HepG2 (cell line): ENCODE measurements around the gene HSPA5. TPM values are rescaled to one million over a fixed set of nuclear protein-coding genes. Genes with fewer than 3 reads are reported as not detected.
A peak's percentile ranks its signal among the peaks of the same experiment; 100 is the strongest.

Experiments
- BHLHE40 ChIP-seq: IDR thresholded peaks from 2 replicates; pipeline ENCODE4 v1.6.1; 2011; ENCODE audit warnings: low read length, improper control_type of control experiment
- BORCS8-MEF2B ChIP-seq: sonication (generic); formaldehyde crosslinking; IDR thresholded peaks from 2 replicates; pipeline ENCODE4 v1.8.0; 2022; ENCODE audit warnings: mild to moderate bottlenecking, missing genetic modification reagents
- FOXO1 ChIP-seq: sonication (generic); formaldehyde crosslinking; IDR thresholded peaks from 2 replicates; pipeline ENCODE4 v1.4.0; 2020; ENCODE audit warnings: missing genetic modification reagents
- GABPB1 ChIP-seq: IDR thresholded peaks from 2 replicates; pipeline ENCODE4 v1.6.1; 2016; ENCODE audit warnings: mild to moderate bottlenecking, missing genetic modification reagents, moderate library complexity, missing compliant biosample characterization
- GLI4 ChIP-seq: sonication (generic); formaldehyde crosslinking; IDR thresholded peaks from 2 replicates; pipeline ENCODE4 v1.5.1; 2020; ENCODE audit warnings: missing genetic modification reagents, mild to moderate bottlenecking, moderate library complexity, borderline replicate concordance
- HDAC2 ChIP-seq: sonication (generic); formaldehyde crosslinking; IDR thresholded peaks from 2 replicates; pipeline ENCODE4 v1.4.0; 2020; ENCODE audit warnings: missing genetic modification reagents
- KDM3A ChIP-seq: IDR thresholded peaks from 2 replicates; pipeline ENCODE4 v1.6.1; 2018; ENCODE audit warnings: low read depth, missing compliant biosample characterization
- KLF15 ChIP-seq: sonication (generic); formaldehyde crosslinking; IDR thresholded peaks from 2 replicates; pipeline ENCODE4 v1.8.1; 2023; ENCODE audit warnings: borderline replicate concordance, mild to moderate bottlenecking, inconsistent platforms, missing genetic modification reagents, mixed read lengths
- MTF2 ChIP-seq: sonication (generic); formaldehyde crosslinking; IDR thresholded peaks from 2 replicates; pipeline ENCODE4 v1.5.0; 2020; ENCODE audit warnings: missing genetic modification reagents, borderline replicate concordance
- NRL ChIP-seq: sonication (generic); formaldehyde crosslinking; IDR thresholded peaks from 2 replicates; pipeline ENCODE4 v1.5.0; 2020; ENCODE audit warnings: missing genetic modification reagents, mild to moderate bottlenecking, moderate library complexity, borderline replicate concordance
- RARG ChIP-seq: sonication (generic); formaldehyde crosslinking; IDR thresholded peaks from 2 replicates; pipeline ENCODE4 v1.4.0; 2020; ENCODE audit warnings: low read depth, mild to moderate bottlenecking, missing genetic modification reagents
- SAP130 ChIP-seq: IDR thresholded peaks from 2 replicates; pipeline ENCODE4 v1.6.1; 2016; ENCODE audit warnings: low read depth
- SRSF4 ChIP-seq: fragments of 200-400 bp; formaldehyde crosslinking; IDR thresholded peaks from one replicate; pipeline ENCODE4 v1.6.1; 2018; ENCODE audit warnings: mild to moderate bottlenecking, low read depth, low read length, moderate library complexity; ENCODE audit not compliant: poor library complexity, severe bottlenecking
- ZBTB3 ChIP-seq: sonication (generic); formaldehyde crosslinking; IDR thresholded peaks from 2 replicates; pipeline ENCODE4 v1.4.0; 2020; ENCODE audit warnings: low read depth, mild to moderate bottlenecking, moderate library complexity, missing genetic modification reagents, borderline replicate concordance
- ZFP1 ChIP-seq: IDR thresholded peaks from 2 replicates; pipeline ENCODE4 v1.6.1; 2016
- ZMYM2 ChIP-seq: sonication (generic); formaldehyde crosslinking; IDR thresholded peaks from 2 replicates; pipeline ENCODE4 v1.8.0; 2022; ENCODE audit warnings: mild to moderate bottlenecking, missing genetic modification reagents
- ZNF431 ChIP-seq: sonication (generic); formaldehyde crosslinking; IDR thresholded peaks from 2 replicates; pipeline ENCODE4 v1.9.0; 2022; ENCODE audit warnings: missing genetic modification reagents, low read depth, mild to moderate bottlenecking, borderline replicate concordance
- ZNF75D ChIP-seq: sonication (generic); formaldehyde crosslinking; IDR thresholded peaks from 2 replicates; pipeline ENCODE4 v1.8.1; 2023; ENCODE audit warnings: missing genetic modification reagents, mild to moderate bottlenecking, borderline replicate concordance
- ZNF768 ChIP-seq: sonication (generic); formaldehyde crosslinking; IDR thresholded peaks from 2 replicates; pipeline ENCODE4 v1.4.0; 2020; ENCODE audit warnings: missing genetic modification reagents
- polyA plus RNA-seq, 8 experiments: library from polyadenylated mRNA; depleted of rRNA in 3 of 8; stranded (reverse) in 7 of 8; unstranded in 1 of 8; fragments of >200 nt; fragmentation: Illumina TruSeq in 4 of 8; extraction: Trizol in 4 of 8; gene quantifications; 2 replicates each; pipeline versions ENCODE4 v1.2.1 to v1.2.3, GENCODE V29; 2011 to 2016; ENCODE audit warnings: low read depth in 4 of 8, missing spikeins in 1 of 8, mixed read lengths in 1 of 8; ENCODE audit not compliant: insufficient read depth in 1 of 8
- total RNA-seq, 5 experiments: library from RNA; depleted of rRNA; stranded (reverse); fragments of >200 nt; fragmentation: Illumina TruSeq; extraction: Trizol; gene quantifications; 2 replicates each; pipeline ENCODE4 v1.2.3, GENCODE V29; 2016; ENCODE audit warnings: low read depth in 1 of 5
- TF ChIP-seq, protein P1 (sequence below): sonication (generic); formaldehyde crosslinking; IDR thresholded peaks from 2 replicates; pipeline ENCODE4 v1.5.0; 2020; ENCODE audit warnings: mild to moderate bottlenecking, missing genetic modification reagents
- TF ChIP-seq, protein P2 (sequence below): IDR thresholded peaks from 2 replicates; pipeline ENCODE4 v1.6.1; 2016
- TF ChIP-seq, protein P3 (sequence below): sonication (generic); formaldehyde crosslinking; IDR thresholded peaks from 2 replicates; pipeline ENCODE4 v1.5.1; 2020; ENCODE audit warnings: missing genetic modification reagents, mild to moderate bottlenecking, borderline replicate concordance
- TF ChIP-seq, protein P4 (sequence below), 2 experiments: fragments of 450-650 bp in 1 of 2; sonication (generic) in 1 of 2; formaldehyde crosslinking; IDR thresholded peaks; 2 replicates each; pipeline versions ENCODE4 v1.5.0 to v1.8.0; 2020 to 2022; ENCODE audit warnings: mild to moderate bottlenecking in 1 of 2, missing genetic modification reagents in 1 of 2
- TF ChIP-seq, protein P5 (sequence below): sonication (generic); formaldehyde crosslinking; IDR thresholded peaks from 2 replicates; pipeline ENCODE4 v1.4.0; 2020; ENCODE audit warnings: missing genetic modification reagents, mild to moderate bottlenecking, borderline replicate concordance

HSPA5 gene
- total and polyA plus RNA-seq, 2 of the 13 experiments (the other 11 are each of a cell fraction or from before 2014, with no cell fraction given), result 201 to 206 TPM

DNA sequence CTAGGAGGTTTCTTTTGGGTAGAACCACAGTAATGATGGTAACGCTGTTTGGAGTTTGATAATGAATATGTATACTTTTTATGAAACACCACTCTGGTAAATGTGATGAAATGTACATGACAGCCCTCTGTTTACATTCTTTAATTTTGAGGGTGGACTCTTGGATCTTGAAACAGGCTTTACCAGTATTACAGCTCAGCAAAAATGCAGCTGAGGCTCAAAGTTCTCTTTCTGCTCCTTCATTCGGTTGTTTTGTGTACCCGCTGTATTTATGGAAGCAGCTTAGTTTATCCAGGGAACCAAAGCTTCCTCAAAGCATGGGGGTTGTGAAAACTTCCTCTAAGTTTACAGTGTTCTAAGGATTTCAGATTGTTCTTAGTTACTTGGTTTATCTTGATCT is 31.6 kb upstream of the HSPA5 start (continued):
- TF ChIP-seq ZNF768 (CRISPR knock-in tag) (no peak), BORCS8-MEF2B (CRISPR knock-in tag) (no peak), ZMYM2 (CRISPR knock-in tag) (no peak), RARG (CRISPR knock-in tag) (no peak), SAP130 (CRISPR knock-in tag) (peak; percentile 90), ZFP1 (CRISPR knock-in tag) (no peak), ZBTB3 (CRISPR knock-in tag) (no peak), GABPB1 (no peak), FOXO1 (peak; percentile 70; the same call in 1 of the 2 replicates), MTF2 (no peak), ZNF431 (CRISPR knock-in tag) (no peak), KLF15 (CRISPR knock-in tag) (no peak), BHLHE40 (no peak), HDAC2 (CRISPR knock-in tag) (peak; percentile 85), ZNF75D (CRISPR knock-in tag) (no peak), KDM3A (CRISPR knock-in tag) (no peak), GLI4 (CRISPR knock-in tag) (no peak), NRL (CRISPR knock-in tag) (no peak), SRSF4 (no peak)
- TF ChIP-seq, protein P1, sequence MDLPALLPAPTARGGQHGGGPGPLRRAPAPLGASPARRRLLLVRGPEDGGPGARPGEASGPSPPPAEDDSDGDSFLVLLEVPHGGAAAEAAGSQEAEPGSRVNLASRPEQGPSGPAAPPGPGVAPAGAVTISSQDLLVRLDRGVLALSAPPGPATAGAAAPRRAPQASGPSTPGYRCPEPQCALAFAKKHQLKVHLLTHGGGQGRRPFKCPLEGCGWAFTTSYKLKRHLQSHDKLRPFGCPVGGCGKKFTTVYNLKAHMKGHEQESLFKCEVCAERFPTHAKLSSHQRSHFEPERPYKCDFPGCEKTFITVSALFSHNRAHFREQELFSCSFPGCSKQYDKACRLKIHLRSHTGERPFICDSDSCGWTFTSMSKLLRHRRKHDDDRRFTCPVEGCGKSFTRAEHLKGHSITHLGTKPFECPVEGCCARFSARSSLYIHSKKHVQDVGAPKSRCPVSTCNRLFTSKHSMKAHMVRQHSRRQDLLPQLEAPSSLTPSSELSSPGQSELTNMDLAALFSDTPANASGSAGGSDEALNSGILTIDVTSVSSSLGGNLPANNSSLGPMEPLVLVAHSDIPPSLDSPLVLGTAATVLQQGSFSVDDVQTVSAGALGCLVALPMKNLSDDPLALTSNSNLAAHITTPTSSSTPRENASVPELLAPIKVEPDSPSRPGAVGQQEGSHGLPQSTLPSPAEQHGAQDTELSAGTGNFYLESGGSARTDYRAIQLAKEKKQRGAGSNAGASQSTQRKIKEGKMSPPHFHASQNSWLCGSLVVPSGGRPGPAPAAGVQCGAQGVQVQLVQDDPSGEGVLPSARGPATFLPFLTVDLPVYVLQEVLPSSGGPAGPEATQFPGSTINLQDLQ (CRISPR knock-in tag), result no peak
- TF ChIP-seq, protein P2, sequence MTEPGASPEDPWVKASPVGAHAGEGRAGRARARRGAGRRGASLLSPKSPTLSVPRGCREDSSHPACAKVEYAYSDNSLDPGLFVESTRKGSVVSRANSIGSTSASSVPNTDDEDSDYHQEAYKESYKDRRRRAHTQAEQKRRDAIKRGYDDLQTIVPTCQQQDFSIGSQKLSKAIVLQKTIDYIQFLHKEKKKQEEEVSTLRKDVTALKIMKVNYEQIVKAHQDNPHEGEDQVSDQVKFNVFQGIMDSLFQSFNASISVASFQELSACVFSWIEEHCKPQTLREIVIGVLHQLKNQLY (CRISPR knock-in tag), result no peak; the same call in 1 of the 2 replicates
- TF ChIP-seq, protein P3, sequence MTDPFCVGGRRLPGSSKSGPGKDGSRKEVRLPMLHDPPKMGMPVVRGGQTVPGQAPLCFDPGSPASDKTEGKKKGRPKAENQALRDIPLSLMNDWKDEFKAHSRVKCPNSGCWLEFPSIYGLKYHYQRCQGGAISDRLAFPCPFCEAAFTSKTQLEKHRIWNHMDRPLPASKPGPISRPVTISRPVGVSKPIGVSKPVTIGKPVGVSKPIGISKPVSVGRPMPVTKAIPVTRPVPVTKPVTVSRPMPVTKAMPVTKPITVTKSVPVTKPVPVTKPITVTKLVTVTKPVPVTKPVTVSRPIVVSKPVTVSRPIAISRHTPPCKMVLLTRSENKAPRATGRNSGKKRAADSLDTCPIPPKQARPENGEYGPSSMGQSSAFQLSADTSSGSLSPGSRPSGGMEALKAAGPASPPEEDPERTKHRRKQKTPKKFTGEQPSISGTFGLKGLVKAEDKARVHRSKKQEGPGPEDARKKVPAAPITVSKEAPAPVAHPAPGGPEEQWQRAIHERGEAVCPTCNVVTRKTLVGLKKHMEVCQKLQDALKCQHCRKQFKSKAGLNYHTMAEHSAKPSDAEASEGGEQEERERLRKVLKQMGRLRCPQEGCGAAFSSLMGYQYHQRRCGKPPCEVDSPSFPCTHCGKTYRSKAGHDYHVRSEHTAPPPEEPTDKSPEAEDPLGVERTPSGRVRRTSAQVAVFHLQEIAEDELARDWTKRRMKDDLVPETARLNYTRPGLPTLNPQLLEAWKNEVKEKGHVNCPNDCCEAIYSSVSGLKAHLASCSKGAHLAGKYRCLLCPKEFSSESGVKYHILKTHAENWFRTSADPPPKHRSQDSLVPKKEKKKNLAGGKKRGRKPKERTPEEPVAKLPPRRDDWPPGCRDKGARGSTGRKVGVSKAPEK (CRISPR knock-in tag), result no peak
- TF ChIP-seq, protein P4, sequence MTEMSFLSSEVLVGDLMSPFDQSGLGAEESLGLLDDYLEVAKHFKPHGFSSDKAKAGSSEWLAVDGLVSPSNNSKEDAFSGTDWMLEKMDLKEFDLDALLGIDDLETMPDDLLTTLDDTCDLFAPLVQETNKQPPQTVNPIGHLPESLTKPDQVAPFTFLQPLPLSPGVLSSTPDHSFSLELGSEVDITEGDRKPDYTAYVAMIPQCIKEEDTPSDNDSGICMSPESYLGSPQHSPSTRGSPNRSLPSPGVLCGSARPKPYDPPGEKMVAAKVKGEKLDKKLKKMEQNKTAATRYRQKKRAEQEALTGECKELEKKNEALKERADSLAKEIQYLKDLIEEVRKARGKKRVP (CRISPR knock-in tag; IDR thresholded peaks at IDR 0.05), result peak in 1 of 2 experiments; percentile 81; a peak in 2 of 4 replicates
- TF ChIP-seq, protein P5, sequence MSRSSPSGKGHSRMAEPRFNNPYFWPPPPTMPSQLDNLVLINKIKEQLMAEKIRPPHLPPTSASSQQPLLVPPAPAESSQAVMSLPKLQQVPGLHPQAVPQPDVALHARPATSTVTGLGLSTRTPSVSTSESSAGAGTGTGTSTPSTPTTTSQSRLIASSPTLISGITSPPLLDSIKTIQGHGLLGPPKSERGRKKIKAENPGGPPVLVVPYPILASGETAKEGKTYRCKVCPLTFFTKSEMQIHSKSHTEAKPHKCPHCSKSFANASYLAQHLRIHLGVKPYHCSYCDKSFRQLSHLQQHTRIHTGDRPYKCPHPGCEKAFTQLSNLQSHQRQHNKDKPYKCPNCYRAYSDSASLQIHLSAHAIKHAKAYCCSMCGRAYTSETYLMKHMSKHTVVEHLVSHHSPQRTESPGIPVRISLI, result no peak
